Body of pancreas (tissue), 4 donors: ENCODE data around the gene MYO1C.

ENCODE experiments used
- POLR2A ChIP-seq, 3 donors: fragments of 450-650 bp; IDR thresholded peaks; one replicate each; pipeline ENCODE4 v1.6.1; 2016; ENCODE audit warnings: antibody characterized with exemption in 3 of 3, mild to moderate bottlenecking in 2 of 3
- TF ChIP-seq, protein P1 (sequence below), 7 experiments: fragments of 450-650 bp in 4 of 7; fragments of 200-600 bp in 3 of 7; sonication (generic) in 3 of 7; IDR thresholded peaks; one replicate each; pipeline ENCODE4 v1.5.1; 2016 to 2019; ENCODE audit warnings: antibody characterized with exemption in 7 of 7

DNA sequence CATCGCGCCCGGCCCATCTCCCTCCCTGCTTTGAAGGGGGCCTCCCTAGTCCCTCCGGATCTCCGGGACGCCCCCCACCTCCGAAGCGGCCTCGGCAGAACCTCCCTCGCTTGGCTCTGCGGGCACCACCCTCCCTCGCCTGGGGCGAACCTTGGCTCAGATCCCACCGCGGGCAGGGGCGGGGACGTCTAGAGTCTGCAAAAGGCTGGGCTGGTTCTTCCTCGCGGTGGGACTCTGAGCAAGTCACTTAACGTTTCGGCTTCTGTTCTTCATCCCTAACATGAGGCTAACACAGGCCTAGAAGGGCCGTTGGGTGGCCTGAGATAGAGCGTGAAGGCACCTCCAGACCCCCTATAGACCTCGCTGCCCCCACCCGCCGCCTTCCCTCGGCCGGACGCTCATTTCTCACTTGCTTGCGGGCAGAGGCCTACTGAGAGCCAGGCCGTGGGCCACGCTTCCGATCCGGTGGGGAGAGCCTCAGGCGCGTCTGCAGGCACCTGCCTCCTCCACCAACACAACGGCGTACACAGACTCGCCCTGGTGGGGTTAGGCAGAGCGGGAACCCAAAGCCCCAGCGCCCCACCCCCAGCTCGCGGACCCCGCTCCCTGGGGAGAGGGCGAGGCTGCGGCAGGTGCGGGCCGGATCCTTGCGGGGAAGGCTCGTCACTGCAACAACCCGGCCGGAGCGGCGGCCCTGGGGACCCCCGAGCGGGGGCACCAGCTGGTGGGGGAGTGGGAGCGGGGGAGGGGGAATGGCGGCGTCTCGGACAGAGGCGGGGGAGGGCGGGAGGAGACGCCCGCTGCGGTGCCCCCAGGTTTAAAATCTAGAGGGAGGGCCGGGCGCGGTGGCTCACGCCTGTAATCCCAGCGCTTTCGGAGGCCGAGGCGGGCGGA is 5.4 kb downstream of the MYO1C start:
- TF ChIP-seq, protein P1, sequence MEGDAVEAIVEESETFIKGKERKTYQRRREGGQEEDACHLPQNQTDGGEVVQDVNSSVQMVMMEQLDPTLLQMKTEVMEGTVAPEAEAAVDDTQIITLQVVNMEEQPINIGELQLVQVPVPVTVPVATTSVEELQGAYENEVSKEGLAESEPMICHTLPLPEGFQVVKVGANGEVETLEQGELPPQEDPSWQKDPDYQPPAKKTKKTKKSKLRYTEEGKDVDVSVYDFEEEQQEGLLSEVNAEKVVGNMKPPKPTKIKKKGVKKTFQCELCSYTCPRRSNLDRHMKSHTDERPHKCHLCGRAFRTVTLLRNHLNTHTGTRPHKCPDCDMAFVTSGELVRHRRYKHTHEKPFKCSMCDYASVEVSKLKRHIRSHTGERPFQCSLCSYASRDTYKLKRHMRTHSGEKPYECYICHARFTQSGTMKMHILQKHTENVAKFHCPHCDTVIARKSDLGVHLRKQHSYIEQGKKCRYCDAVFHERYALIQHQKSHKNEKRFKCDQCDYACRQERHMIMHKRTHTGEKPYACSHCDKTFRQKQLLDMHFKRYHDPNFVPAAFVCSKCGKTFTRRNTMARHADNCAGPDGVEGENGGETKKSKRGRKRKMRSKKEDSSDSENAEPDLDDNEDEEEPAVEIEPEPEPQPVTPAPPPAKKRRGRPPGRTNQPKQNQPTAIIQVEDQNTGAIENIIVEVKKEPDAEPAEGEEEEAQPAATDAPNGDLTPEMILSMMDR (IDR thresholded peaks at IDR 0.05): no peak
- peak in 1 of 3 donors; percentile 7 for TF ChIP-seq POLR2A (IDR thresholded peaks at IDR 0.05)
